Measurements from ENCODE around the gene CHAT.
A peak's percentile ranks its signal among the peaks of the same experiment; 100 is the strongest.
"Not testable (repeated sequence)": the region's sequence is repeated elsewhere in the genome, so short reads cannot be mapped to it uniquely, and the experiment has no call there.

The CHAT gene

GRCh38 chr10:49667991-49668390 is 54.2 kb downstream of the CHAT start:
- TF ChIP-seq CTCF (IDR thresholded peaks at IDR 0.05; ENCODE audit: poor library complexity, severe bottlenecking) = no peak
- H3K27ac ChIP-seq (ENCODE audit: poor library complexity, severe bottlenecking) = no peak overlapping the region
- ATAC-seq (ENCODE audit: low read depth) = peak; percentile 78
- H3K4me1 ChIP-seq (ENCODE audit: insufficient read depth, poor library complexity, severe bottlenecking) = no peaks in the 10 kb centered on the region
- H3K4me3 ChIP-seq (ENCODE audit: severe bottlenecking) = no peak overlapping the region
- H3K9me3 ChIP-seq (ENCODE audit: severe bottlenecking) = no peaks in the 10 kb centered on the region
- no peaks in the 10 kb centered on the region for H3K36me3 ChIP-seq (ENCODE audit: low read depth)
- no peak for DNase-seq (ENCODE audit: low spot score)
- peaks cover 13% of the 10 kb centered on the region for H3K27me3 ChIP-seq (ENCODE audit: insufficient read depth, poor library complexity, severe bottlenecking)

- DNase-seq (ENCODE audit: low spot score) (no peak), ATAC-seq (ENCODE audit: low read depth) (no peak)
- H3K9me3 ChIP-seq (ENCODE audit: severe bottlenecking) = no peaks in the 10 kb centered on the region
- H3K27me3 ChIP-seq (ENCODE audit: insufficient read depth, poor library complexity, severe bottlenecking) = peaks cover 13% of the 10 kb centered on the region
- H3K36me3 ChIP-seq (ENCODE audit: low read depth) = no peaks in the 10 kb centered on the region
- no peak overlapping the region for H3K27ac ChIP-seq (ENCODE audit: poor library complexity, severe bottlenecking)
- H3K4me1 ChIP-seq (ENCODE audit: insufficient read depth, poor library complexity, severe bottlenecking) = no peaks in the 10 kb centered on the region
- no peak overlapping the region for H3K4me3 ChIP-seq (ENCODE audit: severe bottlenecking)
- no peak for TF ChIP-seq CTCF (IDR thresholded peaks at IDR 0.05; ENCODE audit: poor library complexity, severe bottlenecking)
These were observed 54.8 kb downstream of the CHAT start for GRCh38 chr10:49668684-49669083.

GRCh38 chr10:49678827-49679479 is 65.1 kb downstream of the CHAT start:
- ATAC-seq (ENCODE audit: low read depth) (no peak), DNase-seq (ENCODE audit: low spot score) (no peak)
- H3K27ac ChIP-seq (ENCODE audit: poor library complexity, severe bottlenecking) = no peak overlapping the region
- no peaks in the 10 kb centered on the region for H3K36me3 ChIP-seq (ENCODE audit: low read depth)
- peaks cover 46% of the 10 kb centered on the region for H3K27me3 ChIP-seq (ENCODE audit: insufficient read depth, poor library complexity, severe bottlenecking)
- no peaks in the 10 kb centered on the region for H3K4me1 ChIP-seq (ENCODE audit: insufficient read depth, poor library complexity, severe bottlenecking)
- H3K9me3 ChIP-seq (ENCODE audit: severe bottlenecking) = peaks cover 5% of the 10 kb centered on the region
- no peak for TF ChIP-seq CTCF (IDR thresholded peaks at IDR 0.05; ENCODE audit: poor library complexity, severe bottlenecking)
- no peak overlapping the region for H3K4me3 ChIP-seq (ENCODE audit: severe bottlenecking)

- ATAC-seq (ENCODE audit: low read depth) = peak; percentile 81
- peaks cover 5% of the 10 kb centered on the region for H3K9me3 ChIP-seq (ENCODE audit: severe bottlenecking)
- H3K27me3 ChIP-seq (ENCODE audit: insufficient read depth, poor library complexity, severe bottlenecking) = peaks cover 46% of the 10 kb centered on the region
- no peaks in the 10 kb centered on the region for H3K36me3 ChIP-seq (ENCODE audit: low read depth)
- no peak within 1 kb of the TSS for H3K4me3 ChIP-seq (ENCODE audit: severe bottlenecking)
- H3K4me1 ChIP-seq (ENCODE audit: insufficient read depth, poor library complexity, severe bottlenecking) = no peaks in the 10 kb centered on the region
- DNase-seq (ENCODE audit: low spot score) = no peak
- TF ChIP-seq CTCF (IDR thresholded peaks at IDR 0.05; ENCODE audit: poor library complexity, severe bottlenecking) = no peak
- no peak within 1 kb of the TSS for H3K27ac ChIP-seq (ENCODE audit: poor library complexity, severe bottlenecking)
These were observed 65.7 kb downstream of the CHAT start, which contains the start of gene C10orf53 for GRCh38 chr10:49679480-49679893. Gene C10orf53 (plus strand): TSS chr10:49679651. CDS start chr10:49679698, 47 bp downstream.

GRCh38 chr10:49682449-49682848 is 68.6 kb downstream of the CHAT start:
- DNase-seq (ENCODE audit: low spot score); ATAC-seq (ENCODE audit: low read depth); H3K27ac ChIP-seq (ENCODE audit: poor library complexity, severe bottlenecking); H3K4me3 ChIP-seq (ENCODE audit: severe bottlenecking); H3K36me3 ChIP-seq (ENCODE audit: low read depth); H3K4me1 ChIP-seq (ENCODE audit: insufficient read depth, poor library complexity, severe bottlenecking); H3K9me3 ChIP-seq (ENCODE audit: severe bottlenecking): not testable (repeated sequence)
- peaks cover 18% of the 10 kb centered on the region for H3K27me3 ChIP-seq (ENCODE audit: insufficient read depth, poor library complexity, severe bottlenecking)
